Breast epithelium (tissue), 3 donors: ENCODE data around the gene LST1.

Experiments
- CTCF ChIP-seq, 3 donors: fragments of 450-650 bp; IDR thresholded peaks; one replicate each; pipeline ENCODE4 v1.5.1; 2016 to 2017; ENCODE audit warnings: antibody characterized with exemption in 3 of 3, mild to moderate bottlenecking in 3 of 3, moderate library complexity in 3 of 3
- POLR2A ChIP-seq: fragments of 450-650 bp; IDR thresholded peaks from one replicate; pipeline ENCODE4 v1.6.1; 2016; ENCODE audit warnings: antibody characterized with exemption, mild to moderate bottlenecking, moderate library complexity

GRCh38 chr6:31597006-31597405, 10.9 kb downstream of the LST1 start:
- TF ChIP-seq CTCF (IDR thresholded peaks at IDR 0.05), result peak in 1 of 3 donors; percentile 20
- no peak for TF ChIP-seq POLR2A
